ENCODE measurements around the gene PPFIBP1.
A peak's percentile ranks its signal among the peaks of the same experiment; 100 is the strongest.
"Not testable (repeated sequence)": the region's sequence is repeated elsewhere in the genome, so short reads cannot be mapped to it uniquely, and the experiment has no call there.

The PPFIBP1 gene

DNA sequence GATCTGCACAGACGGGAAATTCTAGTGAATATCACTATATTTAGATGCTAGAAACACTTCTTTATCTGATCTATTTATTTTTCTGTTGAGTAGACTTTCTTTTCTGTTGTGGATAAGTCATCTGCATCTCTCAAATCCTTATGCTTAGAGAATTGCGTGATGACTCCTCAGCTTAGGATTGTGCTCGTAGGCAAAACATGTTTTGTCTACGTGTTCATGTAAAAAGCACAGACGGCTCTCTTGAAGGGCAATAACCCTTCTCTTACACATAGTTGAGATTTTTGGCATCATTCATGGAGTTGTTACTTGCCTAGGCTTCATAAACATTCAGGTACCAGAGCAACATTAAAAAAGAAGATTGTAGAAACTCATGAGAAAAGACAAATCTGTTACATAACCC lies 18.6 kb downstream of the PPFIBP1 start:
- no peak for DNase-seq (ENCODE audit: low spot score)

DNA sequence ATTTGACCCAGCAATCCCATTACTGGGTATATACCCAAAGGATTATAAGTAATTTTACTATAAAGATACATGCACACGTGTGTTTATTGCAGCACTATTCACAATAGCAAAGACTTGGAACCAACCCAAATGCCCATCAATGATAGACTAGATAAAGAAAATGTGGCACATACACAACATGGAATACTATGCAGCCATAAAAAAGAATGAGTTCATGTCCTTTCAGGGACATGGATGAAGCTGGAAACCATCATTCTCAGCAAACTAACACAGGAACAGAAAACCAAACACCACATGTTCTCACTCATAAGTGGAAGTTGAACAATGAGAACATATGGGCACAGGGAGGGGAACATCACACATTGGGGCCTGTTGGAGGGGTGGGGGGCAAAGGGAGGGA lies 20.9 kb downstream of the PPFIBP1 start:
- not testable (repeated sequence) for DNase-seq (ENCODE audit: low spot score)

DNA sequence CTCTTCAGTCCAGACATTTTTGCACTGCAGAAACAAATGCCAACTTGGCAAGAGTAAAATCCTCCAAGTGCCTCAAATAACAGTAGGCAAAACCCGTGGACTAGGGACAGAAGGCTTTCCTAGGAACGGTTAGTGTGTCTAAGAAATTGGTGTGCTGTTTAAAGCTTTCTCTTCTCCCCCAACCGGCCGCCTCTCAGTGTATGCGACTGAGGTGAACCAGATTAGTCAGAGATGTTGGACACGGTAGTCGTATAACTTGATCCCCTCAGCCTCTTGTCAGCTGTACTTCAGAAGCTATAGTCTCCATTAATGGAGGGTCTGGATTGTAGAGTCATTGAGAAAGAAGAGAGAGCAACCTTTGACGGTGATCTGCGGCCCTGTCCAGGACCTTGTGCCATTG lies 21.7 kb downstream of the PPFIBP1 start:
- no peak for DNase-seq (ENCODE audit: low spot score)

DNA sequence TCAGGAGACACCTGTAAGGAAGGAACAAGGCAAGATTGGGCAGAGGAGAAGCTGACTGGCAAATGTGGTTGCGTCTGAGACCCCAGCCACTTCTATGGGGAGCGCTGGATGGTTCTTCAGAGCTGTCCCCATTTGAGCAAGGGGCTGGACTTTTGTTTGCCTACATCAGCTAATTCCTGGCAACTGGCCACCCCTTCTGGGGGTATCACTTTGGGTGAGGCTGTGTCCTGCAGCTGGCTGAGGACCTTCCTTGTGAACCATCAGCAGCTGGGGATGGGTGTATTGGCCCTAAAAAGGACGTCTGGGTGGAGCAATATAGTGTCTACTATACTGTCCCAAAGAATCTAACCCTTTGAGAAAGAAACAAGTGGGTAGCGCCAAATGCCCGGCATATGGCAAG lies 23.6 kb downstream of the PPFIBP1 start:
- no peak for DNase-seq (ENCODE audit: low spot score)

DNA sequence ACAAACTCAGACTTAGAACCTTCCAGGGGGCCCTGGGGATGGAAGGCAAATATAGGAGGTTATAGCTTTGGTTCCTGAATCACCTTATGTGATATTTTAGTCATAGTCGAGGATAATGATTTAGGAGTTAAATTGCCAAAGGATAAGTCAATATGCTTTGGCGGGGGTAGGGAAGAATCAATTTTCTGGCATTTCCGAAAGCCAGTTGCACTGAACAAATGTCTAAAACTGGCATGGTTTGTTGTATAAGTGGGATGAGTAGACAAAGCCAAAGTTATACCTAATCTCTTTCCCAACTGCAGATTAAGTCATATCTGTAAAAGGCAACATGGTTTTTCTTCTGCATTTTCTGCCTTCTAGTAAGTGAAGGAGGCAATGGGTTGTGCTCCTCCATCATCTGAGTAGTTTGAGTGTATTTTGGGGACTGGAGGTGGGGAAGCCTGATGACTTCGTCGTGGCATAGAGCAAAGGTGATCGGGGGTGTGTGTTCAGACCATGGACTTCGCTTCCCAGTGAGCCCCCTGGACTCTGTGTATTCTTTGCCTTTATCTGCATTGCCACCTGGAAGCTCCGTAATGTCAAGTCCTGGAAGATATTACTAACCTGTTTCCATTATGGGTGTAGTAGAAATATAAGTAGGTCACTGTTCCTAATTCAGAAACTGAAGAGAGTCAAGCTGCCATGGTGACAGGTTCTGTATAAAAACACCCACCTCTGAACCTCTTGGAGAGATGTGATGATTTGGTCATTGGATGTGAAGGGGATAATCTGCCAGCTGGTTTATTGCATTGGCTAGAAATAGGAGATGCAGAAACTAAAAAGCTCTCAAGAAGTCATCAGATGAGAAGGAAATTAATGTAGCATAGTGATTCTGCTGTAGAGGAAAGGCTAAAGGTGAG lies 24.5 kb downstream of the PPFIBP1 start:
- no peak for DNase-seq (ENCODE audit: low spot score)

DNA sequence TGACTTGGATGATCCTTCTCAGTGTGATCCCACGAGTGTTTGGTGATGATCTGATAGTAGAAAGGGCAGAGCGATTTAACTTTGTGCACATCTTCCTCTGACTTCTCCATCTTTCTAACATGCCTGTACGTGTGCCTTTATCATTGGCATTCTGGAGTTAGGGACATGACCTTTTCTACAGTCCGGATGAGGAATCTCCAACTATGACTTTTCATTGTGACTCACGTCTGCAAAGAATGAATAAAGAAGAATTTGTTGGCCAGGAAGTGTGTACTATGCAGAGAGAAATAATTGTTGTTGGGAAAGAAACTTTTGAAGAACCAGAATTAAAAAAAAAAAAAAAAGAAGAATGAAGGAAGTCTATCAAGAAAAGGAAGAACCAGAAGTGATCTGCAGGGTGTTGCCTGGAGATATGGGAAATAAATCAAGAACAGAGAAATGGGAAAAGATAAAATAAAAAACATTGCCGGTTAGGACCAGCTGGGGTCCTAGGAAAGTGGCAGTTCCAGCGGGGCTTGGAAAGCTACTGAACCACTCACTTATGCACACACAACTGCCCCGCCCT lies 25.3 kb downstream of the PPFIBP1 start:
- DNase-seq (ENCODE audit: low spot score): peak; percentile 60

DNA sequence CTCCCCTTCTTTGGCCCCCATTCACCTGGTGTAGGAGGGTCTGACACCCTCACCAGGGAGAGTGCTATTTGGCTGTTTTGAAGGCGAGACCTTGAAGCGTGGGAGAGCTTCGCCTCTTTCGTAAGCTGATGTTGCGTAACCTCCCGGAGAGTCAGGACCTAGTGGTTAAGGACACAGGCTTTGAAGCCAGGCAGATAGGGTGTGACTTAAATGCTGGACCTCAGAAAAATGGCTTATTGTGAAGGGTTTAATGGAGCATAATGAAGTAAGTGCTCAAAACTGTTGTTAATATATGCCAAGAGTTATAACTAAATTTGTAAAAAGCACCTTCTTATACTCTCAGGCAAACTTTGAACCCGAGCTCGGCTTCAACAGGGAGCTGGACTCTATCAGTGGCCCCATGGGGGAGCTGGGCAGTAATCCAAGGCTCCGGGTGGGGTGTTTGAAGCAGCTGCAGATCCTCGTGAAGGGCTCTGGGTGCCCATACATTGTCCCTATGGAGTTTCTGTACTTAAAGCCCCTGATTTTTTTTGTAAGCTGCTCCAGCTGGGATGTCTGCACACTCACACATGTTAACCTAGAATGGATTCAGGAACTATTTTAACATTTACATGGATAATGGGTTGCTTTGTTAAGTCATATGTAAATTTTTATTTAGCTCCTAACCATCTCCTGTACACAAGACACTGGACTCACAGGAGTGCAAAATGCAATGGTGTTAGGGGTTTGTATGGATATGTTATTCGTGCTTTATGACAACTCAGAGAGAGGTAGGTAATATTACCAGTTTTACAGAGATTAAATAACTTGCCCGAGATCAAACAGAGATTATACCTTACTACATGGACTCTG lies 26.0 kb downstream of the PPFIBP1 start:
- peak; percentile 66 for DNase-seq (ENCODE audit: low spot score)

DNA sequence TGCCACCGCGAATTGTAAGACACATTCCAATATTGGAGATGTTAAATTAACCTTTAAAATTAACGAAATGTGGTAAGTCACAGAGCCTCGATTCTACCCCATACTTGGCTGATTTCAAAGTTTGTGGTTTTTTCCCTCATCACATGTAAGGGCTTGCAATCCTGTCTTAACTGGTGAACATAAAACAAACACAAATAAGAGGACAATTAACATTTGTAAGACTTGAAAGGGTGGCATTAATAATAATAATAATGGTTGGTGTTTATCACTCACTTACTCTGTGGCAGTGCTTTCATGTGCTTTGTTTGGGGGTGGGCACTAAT lies 26.6 kb downstream of the PPFIBP1 start:
- no peak for DNase-seq (ENCODE audit: low spot score)

DNA sequence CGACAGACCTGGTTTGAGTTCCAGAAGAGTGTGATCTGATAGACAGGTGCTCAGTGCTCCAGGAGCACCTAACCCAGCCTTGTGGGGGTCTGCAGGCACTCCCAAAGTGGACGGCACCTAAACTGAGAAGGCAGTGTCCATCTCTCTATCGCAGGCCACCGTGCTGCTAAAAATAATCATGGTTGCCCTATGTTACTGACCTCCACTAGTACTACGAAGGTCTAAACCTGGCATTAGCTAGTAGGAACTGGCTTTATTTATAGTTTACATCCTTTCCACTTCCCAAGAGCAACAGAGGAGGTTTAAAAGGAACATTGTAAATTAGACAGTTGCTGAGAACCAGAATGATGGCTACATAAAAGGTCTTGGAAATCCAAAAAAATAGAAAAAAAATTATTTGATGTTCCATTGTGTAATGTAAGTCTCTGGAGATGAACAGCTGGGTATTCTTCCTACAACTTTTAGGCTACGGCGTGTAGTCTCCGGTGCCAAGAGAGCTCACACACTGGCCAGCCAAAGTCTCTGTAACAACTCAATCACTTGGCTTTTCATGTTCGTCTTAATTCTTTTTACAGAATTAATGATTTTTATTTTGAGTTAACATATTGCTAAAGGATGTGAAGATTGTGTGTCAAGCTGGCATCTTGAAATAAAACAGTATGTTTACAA lies 27.3 kb downstream of the PPFIBP1 start:
- no peak for DNase-seq (ENCODE audit: low spot score)

DNA sequence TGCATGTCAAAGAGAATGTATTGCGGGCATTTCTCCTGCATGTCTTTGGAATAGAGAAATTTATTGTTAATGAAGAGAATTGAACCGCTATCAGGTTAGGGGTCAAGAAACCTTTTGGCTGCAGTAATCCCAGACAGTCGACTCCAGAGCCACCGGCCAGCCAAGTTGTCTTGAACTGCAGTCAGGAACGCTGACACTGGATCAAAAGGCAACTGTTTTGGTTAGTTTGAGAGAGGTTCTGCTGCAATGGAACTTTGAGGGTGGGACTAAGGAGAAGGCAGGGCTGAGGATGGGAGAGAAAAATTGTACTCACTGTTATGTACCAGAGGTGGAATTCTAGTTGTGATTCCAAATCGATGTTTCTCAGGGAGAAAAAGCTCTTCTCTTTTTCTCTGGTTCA lies 28.2 kb downstream of the PPFIBP1 start:
- DNase-seq (ENCODE audit: low spot score): no peak

DNA sequence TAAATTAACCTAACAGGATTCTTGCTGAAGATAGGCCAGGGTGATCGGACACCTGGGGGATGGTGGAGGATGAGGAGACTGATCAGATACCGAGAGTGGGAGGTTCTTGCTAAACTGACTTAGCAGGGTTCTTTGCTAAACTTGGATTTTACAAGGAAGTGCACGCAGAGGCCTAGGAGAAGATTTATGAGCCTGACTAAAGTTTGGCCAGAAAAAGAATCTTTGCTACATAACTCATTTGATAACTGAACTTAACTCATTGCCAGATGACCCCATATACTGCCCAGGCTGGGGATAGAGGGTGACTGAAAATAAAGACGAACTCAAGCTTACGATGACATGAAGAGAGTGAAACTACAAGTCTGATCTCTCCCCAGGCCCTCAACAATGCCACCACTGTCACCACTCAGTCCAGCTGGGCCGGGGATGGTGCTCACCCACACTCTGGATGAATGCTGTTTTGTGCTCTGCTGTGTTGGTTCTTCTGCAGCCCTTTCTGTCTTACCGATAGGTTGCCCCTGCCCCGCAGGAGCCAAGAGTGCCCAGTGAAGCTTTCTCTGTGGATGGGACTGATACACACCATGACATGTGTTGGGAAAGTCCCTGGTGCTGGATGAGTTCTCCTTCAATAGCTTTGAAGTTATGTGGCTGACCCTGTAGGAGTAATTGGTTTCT lies 29.0 kb downstream of the PPFIBP1 start:
- no peak for DNase-seq (ENCODE audit: low spot score)

DNA sequence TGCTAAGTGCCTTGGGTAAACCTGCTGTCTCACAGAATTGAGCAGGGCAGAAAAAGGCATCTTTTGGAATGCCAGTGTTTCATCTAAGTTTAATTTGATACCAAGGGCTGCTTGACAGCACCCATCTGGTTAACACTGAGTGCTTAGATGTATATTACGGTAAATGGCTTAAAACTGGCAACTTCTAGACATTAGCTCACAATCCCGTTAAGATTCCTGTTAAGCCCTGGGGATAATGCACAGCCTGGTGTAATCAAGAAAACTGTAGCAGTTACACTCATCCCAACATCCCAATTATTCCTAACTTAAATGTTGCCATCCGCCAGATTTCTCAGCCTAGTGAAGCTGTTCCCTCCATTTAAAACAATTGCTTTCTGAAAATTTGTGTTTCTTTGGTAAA lies 29.9 kb downstream of the PPFIBP1 start:
- no peak for DNase-seq (ENCODE audit: low spot score)

DNA sequence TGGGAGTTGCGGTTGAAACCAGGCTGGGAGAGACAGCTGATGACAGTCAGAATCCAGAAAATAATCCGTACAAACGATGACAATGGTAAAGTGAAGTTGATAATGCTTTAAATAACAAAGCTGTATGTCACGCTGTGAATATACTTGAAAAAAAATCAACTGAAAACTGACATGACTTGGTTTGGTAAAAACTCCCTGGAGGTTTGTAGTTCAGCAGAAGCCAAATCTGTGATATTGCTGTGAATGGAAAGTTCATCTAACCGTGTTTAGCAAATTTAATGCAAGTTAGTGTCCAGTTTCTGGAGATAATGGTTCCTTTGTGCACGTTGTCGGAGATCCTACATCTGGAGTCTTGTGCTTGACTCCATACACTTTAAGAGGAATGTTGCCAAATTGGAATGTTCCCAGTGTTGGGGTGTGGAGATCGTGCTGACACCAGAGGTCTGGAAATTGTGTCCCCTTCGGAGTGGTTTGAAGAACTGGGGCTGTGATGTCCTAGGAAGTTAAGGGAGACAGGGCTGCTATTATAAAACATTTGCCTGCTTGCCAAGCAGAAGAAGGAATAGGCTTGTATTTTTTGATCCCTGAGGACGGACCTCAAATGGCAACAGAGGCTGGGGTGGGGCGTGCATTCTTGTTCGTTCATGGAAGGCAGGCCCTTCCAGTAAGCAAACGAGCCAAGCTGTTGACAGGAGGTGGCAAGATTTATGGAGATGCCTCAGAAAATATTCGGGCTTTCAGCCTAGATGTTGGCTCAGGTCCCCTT lies 30.6 kb downstream of the PPFIBP1 start:
- DNase-seq (ENCODE audit: low spot score): peak; percentile 68

DNA sequence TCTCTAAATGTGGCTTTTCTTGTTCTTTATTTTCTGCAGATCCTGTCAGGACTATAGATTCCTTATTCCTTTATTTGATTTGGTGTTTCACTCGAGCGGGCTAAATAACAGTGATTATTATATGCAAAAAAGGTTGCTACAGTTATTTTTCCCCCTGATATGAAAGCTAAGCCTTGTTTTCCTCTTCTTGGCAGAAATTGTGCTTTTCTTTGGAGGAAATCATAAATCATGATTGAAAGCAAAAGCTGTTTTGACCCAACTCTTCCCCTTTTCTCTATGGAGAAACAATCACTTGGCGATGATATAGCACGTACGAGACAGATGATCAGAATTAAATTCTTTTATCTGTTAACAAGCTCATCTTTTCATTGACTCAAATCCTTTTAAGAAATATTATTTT lies 31.4 kb downstream of the PPFIBP1 start:
- DNase-seq (ENCODE audit: low spot score): no peak

DNA sequence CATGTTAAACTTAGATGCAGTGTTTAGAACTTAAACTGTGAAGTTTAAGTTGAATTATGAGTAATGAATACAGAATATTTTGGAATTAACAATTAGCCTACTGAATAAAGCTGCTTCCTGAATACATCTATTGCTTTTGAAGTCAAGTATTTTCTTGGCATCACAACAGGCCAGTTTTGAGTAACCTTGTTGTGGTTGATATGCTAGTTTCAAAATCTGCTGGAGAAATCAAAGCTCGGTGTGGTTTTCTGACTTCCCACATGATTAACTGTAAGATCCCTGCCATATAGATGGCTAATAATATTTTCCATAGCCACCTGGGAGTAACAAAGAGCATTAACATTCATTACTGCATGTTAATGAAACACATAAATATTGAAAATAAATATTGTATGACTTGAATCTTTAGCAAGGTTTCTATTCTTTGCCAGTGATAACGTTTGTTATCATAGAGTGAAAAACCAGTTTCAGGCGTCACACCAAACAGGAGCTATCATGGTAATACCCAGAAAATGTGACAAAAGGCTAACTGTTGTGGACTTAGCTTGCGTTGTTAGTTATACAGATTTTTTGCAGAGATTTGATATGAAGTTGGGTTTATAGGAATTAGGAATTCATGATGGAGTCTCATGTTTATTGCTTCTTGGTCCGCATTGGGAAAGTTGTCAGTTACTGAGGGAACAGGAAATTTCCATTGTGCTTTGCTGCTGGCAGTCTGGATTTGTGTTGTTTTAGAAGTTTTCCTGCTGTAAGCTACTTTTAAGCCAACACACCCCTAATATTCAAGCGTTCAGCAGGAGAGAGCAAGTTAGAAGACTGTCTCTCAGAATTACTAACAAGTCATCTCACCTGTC lies 32.1 kb downstream of the PPFIBP1 start:
- no peak for DNase-seq (ENCODE audit: low spot score)

DNA sequence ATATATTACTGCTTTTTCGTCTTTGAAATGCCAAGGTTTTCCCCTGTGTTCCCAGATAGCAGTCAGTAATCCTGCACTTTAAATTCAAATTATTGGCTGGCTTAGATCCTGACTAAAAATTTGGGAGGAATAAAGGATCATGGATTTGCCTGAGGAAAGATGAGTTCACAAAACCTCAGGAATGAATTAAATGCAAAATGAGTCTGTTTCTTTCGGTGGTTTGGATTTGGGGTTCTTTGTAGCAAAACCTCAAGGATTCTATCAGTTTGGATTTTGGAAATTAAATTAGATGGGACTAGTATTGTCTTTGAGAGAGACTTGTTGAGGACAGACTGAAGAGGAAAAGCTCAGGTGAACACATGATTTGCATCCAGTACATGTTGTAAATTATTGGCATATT lies 36.1 kb downstream of the PPFIBP1 start:
- DNase-seq (ENCODE audit: low spot score): no peak

DNA sequence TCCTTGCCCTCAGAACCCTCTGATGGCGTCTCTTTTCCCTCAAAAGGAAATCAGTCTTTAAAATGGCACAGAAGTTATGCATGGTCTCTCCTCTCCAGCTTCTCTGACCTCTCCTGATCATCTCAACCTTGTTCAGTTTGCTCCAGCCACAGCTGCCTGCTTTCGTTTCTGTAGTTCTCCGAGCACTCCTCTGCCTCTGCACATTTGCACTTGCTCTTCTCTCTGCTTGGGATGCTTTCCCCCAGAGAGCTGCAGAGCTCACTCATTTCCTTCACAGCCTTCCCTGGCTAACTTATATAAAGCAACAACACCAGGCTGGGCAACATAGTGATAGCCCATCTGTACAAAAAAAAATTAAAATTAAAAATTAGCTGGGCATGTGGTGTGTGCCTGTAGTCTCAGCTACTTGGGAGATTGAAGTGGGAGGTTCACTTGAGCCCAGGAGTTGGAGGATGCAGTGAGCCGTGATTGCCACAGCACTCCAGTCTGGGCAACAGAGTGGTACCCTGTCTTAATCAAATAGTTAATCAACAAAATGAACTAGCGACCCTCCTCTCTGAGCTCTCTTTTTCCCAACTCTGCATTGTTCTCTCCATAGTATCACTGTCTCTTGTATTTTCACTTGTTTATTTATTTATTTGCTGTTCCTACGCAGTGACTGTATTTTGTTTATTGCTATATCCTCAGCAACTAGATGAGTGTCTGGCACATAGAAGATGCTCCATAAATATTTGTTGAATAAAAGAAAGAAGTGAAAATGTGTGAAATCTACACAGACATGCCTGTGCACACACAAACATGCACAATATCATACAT lies 37.7 kb downstream of the PPFIBP1 start:
- no peak for DNase-seq (ENCODE audit: low spot score)

DNA sequence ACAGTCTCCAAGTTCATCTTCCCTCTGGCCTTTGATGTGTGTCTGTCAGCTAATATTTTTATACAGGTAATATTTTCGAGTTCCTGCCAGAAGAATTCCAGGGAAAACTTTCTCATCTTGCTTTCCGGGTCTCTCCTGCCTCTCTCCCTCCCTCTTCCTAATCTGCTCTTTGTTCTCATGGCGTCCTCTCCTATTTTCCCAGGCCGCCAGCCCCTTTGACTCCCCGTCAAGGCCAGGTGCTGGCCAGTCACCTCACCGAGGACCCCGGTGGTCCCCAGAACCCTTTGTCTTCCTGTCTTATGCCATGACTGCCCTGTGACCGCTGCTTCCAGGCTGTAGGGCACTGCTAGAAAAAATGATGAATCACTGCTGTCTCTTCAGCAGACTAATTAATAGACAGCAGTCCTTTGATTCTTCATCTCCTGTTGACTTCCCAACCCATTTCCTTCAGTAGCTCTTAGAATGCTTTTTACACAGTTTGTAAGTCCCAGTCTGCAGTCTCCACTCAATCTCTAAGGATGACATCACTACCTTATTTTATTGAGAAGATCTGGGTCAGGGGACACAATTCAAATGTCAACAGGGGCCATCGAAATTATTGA lies 40.7 kb downstream of the PPFIBP1 start:
- DNase-seq (ENCODE audit: low spot score): peak; percentile 88

DNA sequence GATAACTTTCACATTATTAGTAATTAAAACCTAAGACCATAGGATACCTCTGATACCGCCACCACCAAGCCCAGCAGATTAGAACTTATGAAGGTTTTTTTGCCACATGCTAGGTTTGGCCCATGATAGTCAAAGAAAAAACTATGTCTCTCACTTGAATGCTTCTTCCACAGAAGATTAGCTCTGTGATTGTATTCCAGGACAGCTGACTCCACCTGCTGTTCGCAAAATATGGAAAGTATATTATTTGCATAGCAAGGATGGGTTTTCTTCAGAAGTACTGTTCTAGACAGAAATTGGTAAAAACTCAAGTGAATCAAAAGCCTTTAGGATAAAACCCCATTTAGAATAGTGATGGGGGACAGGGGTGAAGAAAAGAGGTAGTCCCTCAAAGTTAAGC lies 42.2 kb downstream of the PPFIBP1 start:
- no peak for DNase-seq (ENCODE audit: low spot score)

Data from COLO829 (cell line).